Nephron progenitor cell (in vitro differentiated cells): Measurements from ENCODE around the gene CEP68.
"Not testable (repeated sequence)": the region's sequence is repeated elsewhere in the genome, so short reads cannot be mapped to it uniquely, and the experiment has no call there.

Experiments
- DNase-seq: peaks from one replicate; pipeline ENCODE4 v3.0.0; 2021
- H3K27ac Mint-ChIP-seq: 2 replicates; pipeline ENCODE4 v1.8.0; 2021; ENCODE audit warnings: mild to moderate bottlenecking, moderate library complexity, mixed read lengths
- H3K27me3 Mint-ChIP-seq: 2 replicates; pipeline ENCODE4 v1.8.0; 2021; ENCODE audit warnings: mild to moderate bottlenecking, low read depth, mixed read lengths; ENCODE audit not compliant: poor library complexity
- H3K36me3 Mint-ChIP-seq: 2 replicates; pipeline ENCODE4 v1.8.0; 2021; ENCODE audit warnings: low read depth, mixed read lengths
- H3K4me1 Mint-ChIP-seq: 2 replicates; pipeline ENCODE4 v1.8.0; 2021; ENCODE audit warnings: mixed read lengths
- H3K4me3 Mint-ChIP-seq: 2 replicates; pipeline ENCODE4 v1.8.0; 2021; ENCODE audit warnings: mild to moderate bottlenecking, moderate library complexity, mixed read lengths
- H3K9me3 Mint-ChIP-seq: 2 replicates; pipeline ENCODE4 v1.8.0; 2021; ENCODE audit warnings: mild to moderate bottlenecking, moderate library complexity, mixed read lengths
- TF ChIP-seq, protein P1 (sequence below): fragments of 200-600 bp; sonication (generic); IDR thresholded peaks from 2 replicates; pipeline ENCODE4 v1.5.0; 2021; ENCODE audit warnings: antibody characterized with exemption

CEP68 gene

GRCh38 chr2:65027616-65028244 lies 28.5 kb upstream of the CEP68 start:
- Mint-ChIP-seq H3K27me3 (peaks cover 3% of the 10 kb centered on the region), H3K36me3 (peaks cover 3% of the 10 kb centered on the region), H3K9me3 (no peaks in the 10 kb centered on the region), H3K4me3 (no peak overlapping the region), H3K4me1 (no peaks in the 10 kb centered on the region), H3K27ac (no peak overlapping the region)
- DNase-seq = no peak
- TF ChIP-seq, protein P1, sequence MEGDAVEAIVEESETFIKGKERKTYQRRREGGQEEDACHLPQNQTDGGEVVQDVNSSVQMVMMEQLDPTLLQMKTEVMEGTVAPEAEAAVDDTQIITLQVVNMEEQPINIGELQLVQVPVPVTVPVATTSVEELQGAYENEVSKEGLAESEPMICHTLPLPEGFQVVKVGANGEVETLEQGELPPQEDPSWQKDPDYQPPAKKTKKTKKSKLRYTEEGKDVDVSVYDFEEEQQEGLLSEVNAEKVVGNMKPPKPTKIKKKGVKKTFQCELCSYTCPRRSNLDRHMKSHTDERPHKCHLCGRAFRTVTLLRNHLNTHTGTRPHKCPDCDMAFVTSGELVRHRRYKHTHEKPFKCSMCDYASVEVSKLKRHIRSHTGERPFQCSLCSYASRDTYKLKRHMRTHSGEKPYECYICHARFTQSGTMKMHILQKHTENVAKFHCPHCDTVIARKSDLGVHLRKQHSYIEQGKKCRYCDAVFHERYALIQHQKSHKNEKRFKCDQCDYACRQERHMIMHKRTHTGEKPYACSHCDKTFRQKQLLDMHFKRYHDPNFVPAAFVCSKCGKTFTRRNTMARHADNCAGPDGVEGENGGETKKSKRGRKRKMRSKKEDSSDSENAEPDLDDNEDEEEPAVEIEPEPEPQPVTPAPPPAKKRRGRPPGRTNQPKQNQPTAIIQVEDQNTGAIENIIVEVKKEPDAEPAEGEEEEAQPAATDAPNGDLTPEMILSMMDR = no peak

- H3K27ac Mint-ChIP-seq = no peak overlapping the region
- H3K4me3 Mint-ChIP-seq = no peak overlapping the region
- H3K9me3 Mint-ChIP-seq = no peaks in the 10 kb centered on the region
- H3K27me3 Mint-ChIP-seq = peaks cover 5% of the 10 kb centered on the region
- H3K36me3 Mint-ChIP-seq = peaks cover 8% of the 10 kb centered on the region
- no peak for DNase-seq
- no peaks in the 10 kb centered on the region for H3K4me1 Mint-ChIP-seq
- TF ChIP-seq, protein P1 = no peak
These were observed 25.5 kb upstream of the CEP68 start for GRCh38 chr2:65030476-65031332.

DNA sequence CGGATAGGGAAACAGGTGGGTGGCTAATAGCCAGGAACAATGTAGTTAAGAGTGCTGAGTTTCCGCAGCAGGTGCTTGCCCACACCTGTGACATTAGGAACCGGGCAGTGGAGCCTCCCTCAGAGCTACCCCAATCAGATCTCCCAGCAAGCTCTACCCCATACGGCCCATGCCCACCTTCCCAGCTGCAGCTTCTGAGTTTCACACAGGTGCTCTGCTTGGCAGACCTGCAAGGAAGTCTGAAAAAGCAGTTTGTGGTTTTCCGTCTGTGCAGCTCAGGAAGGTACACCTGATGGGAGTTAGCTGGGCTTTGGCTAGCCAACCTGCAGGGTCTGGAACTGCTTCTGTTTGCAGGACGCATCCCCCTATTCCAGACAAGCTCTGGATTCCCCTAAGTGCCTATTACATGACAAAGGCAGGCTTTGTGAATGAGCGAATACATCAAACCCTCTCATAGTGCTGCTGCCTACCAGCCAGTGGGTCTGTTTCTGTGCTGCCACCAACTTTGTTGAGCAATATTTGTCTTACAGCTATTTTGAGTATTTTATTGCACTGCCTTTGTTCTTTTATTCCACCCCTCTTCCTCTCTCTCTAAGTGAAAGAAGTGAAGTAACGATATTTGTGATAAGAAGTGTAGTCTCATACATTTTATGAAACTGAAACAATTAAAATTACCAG lies 24.7 kb upstream of the CEP68 start:
- Mint-ChIP-seq H3K4me3 (no peak overlapping the region), H3K36me3 (peaks cover 8% of the 10 kb centered on the region), H3K27me3 (peaks cover 5% of the 10 kb centered on the region), H3K9me3 (no peaks in the 10 kb centered on the region), H3K27ac (no peak overlapping the region), H3K4me1 (no peaks in the 10 kb centered on the region)
- DNase-seq = no peak
- TF ChIP-seq, protein P1 = no peak

- Mint-ChIP-seq H3K9me3 (no peaks in the 10 kb centered on the region), H3K4me1 (no peaks in the 10 kb centered on the region), H3K36me3 (peaks cover 12% of the 10 kb centered on the region), H3K27ac (no peak overlapping the region), H3K27me3 (peaks cover 5% of the 10 kb centered on the region), H3K4me3 (no peak overlapping the region)
- no peak for DNase-seq
- TF ChIP-seq, protein P1 = no peak
These were observed 23.9 kb upstream of the CEP68 start for GRCh38 chr2:65032019-65032975.

- no peaks in the 10 kb centered on the region for H3K4me1 Mint-ChIP-seq
- TF ChIP-seq, protein P1 = no peak
- H3K9me3 Mint-ChIP-seq = no peaks in the 10 kb centered on the region
- H3K27me3 Mint-ChIP-seq = peaks cover 5% of the 10 kb centered on the region
- DNase-seq = no peak
- H3K4me3 Mint-ChIP-seq = no peak overlapping the region
- no peak overlapping the region for H3K27ac Mint-ChIP-seq
- H3K36me3 Mint-ChIP-seq = peaks cover 21% of the 10 kb centered on the region
These were observed 23.0 kb upstream of the CEP68 start for GRCh38 chr2:65033178-65033577.

DNA sequence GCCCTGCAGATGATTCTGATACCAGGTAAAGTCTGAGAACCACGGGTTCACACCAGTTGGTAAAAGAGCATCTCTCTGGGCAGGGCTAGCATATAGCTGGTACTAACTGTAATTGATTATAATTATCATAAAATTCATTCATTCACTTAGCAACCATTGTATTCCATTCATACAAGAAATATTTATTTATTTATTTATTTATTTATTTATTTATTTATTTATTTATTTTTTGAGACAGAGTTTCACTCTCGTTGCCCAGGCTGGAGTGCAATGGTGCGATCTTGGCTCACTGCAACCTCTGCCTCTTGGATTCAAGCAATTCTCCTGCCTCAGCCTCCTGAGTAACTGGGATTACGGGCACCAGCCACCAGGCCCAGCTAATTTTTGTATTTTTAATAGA lies 22.5 kb upstream of the CEP68 start:
- not testable (repeated sequence) for H3K4me3 Mint-ChIP-seq, DNase-seq, H3K4me1 Mint-ChIP-seq, H3K9me3 Mint-ChIP-seq, H3K27ac Mint-ChIP-seq, H3K27me3 Mint-ChIP-seq
- H3K36me3 Mint-ChIP-seq = peaks cover 26% of the 10 kb centered on the region
